Vagina (tissue), 2 donors: ENCODE measurements around the gene SLFN11.

Experiments
- CTCF ChIP-seq, 3 experiments: fragments of 450-650 bp in 2 of 3; fragments of 200-600 bp in 1 of 3; sonication (generic) in 1 of 3; IDR thresholded peaks; one replicate each; pipeline ENCODE4 v1.5.1; 2017 to 2019; ENCODE audit warnings: antibody characterized with exemption in 3 of 3, mild to moderate bottlenecking in 2 of 3, moderate library complexity in 2 of 3
- POLR2A ChIP-seq, 2 donors: fragments of 450-650 bp; IDR thresholded peaks; one replicate each; pipeline ENCODE4 v1.6.1; 2017; ENCODE audit warnings: antibody characterized with exemption in 2 of 2, mild to moderate bottlenecking in 2 of 2, moderate library complexity in 2 of 2
- POLR2AphosphoS5 ChIP-seq, 2 donors: sonication (generic); formaldehyde crosslinking; IDR thresholded peaks; one replicate each; pipeline ENCODE4 v1.9.0; 2017; ENCODE audit warnings: antibody characterized with exemption in 2 of 2, mild to moderate bottlenecking in 2 of 2, low read depth in 1 of 2; ENCODE audit not compliant: insufficient read depth in 1 of 2

GRCh38 chr17:35322749-35323148 lies 50.7 kb downstream of the SLFN11 start:
- no peak for TF ChIP-seq POLR2A (IDR thresholded peaks at IDR 0.05)
- no peak for TF ChIP-seq CTCF (IDR thresholded peaks at IDR 0.05)
- TF ChIP-seq POLR2AphosphoS5 (IDR thresholded peaks at IDR 0.05; ENCODE audit: insufficient read depth in 1 of 2, low read depth in 1 of 2), result no peak
